Adrenal gland (tissue), 12 donors: Measurements from ENCODE around the gene PITRM1. TPM values are rescaled to one million over a fixed set of nuclear protein-coding genes. Genes with fewer than 3 reads are reported as not detected.

Experiments used
- DNase-seq, 7 donors: peaks; one replicate each; pipeline ENCODE4 v3.0.0-alpha.2; 2019 to 2020
- H3K27ac ChIP-seq, 5 donors: fragments of 200-600 bp; sonication (generic) in 4 of 5; 1 replicate in 3 of 5; 2 replicates in 2 of 5; pipeline versions ENCODE4 v1.5.1 to v1.8.0; 2016 to 2020; ENCODE audit warnings: mild to moderate bottlenecking in 1 of 5
- H3K27me3 ChIP-seq: fragments of 200-600 bp; 2 replicates; pipeline ENCODE4 v1.8.0; 2021
- H3K36me3 ChIP-seq, 2 donors: fragments of 200-600 bp; replicated peaks in 1 of 2; 1 replicate in 1 of 2; 2 replicates in 1 of 2; pipeline versions ENCODE4 v1.5.1 to v1.8.0; 2018 to 2022
- H3K4me1 ChIP-seq, 2 donors: fragments of 200-600 bp; replicated peaks in 1 of 2; 1 replicate in 1 of 2; 2 replicates in 1 of 2; pipeline versions ENCODE4 v1.5.1 to v1.8.0; 2018 to 2021
- H3K4me3 ChIP-seq, 4 donors: fragments of 200-600 bp; sonication (generic) in 3 of 4; one replicate each; pipeline ENCODE4 v1.5.1; 2016 to 2018
- H3K9me3 ChIP-seq, 3 donors: fragments of 200-600 bp; sonication (generic) in 1 of 3; replicated peaks in 1 of 3; 1 replicate in 2 of 3; 2 replicates in 1 of 3; pipeline versions ENCODE4 v1.5.1 to v1.8.0; 2016 to 2021
- POLR2A ChIP-seq, 2 donors: fragments of 450-650 bp; IDR thresholded peaks; one replicate each; pipeline ENCODE4 v1.6.1; 2017; ENCODE audit warnings: antibody characterized with exemption in 2 of 2, mild to moderate bottlenecking in 2 of 2, moderate library complexity in 1 of 2
- WGBS, 4 donors: extraction: QIAGEN DNeasy Blood & Tissue Kit in 2 of 4; methylation state at CpG; one replicate each; pipeline versions ENCODE4 v1.1.5 to v1.1.7; 2013 to 2017; 5-methylcytosine and 5-hydroxymethylcytosine counted together
- intact Hi-C, 2 donors: fragments of 100-400 bp; cut with DNase I; formaldehyde crosslinking; loops; one replicate each; pipeline versions ENCODE4 v1.14.1 to v1.15.0; 2022 to 2023
- polyA plus RNA-seq, 3 donors: library from polyadenylated mRNA; stranded (reverse); fragments of 200-250 nt in 2 of 3; fragments of 350-450 nt in 1 of 3; fragmentation: Illumina TruSeq in 1 of 3; extraction: RNeasy Lipid Tissue Mini Kit (QIAGEN cat#74804) in 1 of 3; gene quantifications; one replicate each; pipeline ENCODE4 v1.2.3, GENCODE V29; 2013 to 2014
- total RNA-seq, 9 donors: library from RNA; depleted of rRNA in 4 of 9; stranded (reverse); fragments of >200 nt in 4 of 9; fragments of 120-200 nt in 1 of 9; fragmentation: NEBNext Ultra II Directional in 1 of 9; extraction: Animal tissue kit (Norgen Biotek cat#: 25700) in 1 of 9; gene quantifications; one replicate each; pipeline versions ENCODE4 v1.1.0 to v1.2.4, GENCODE V29; 2013 to 2023
- TF ChIP-seq, protein P1 (sequence below), 6 experiments: fragments of 450-650 bp in 4 of 6; fragments of 200-600 bp in 2 of 6; sonication (generic) in 1 of 6; IDR thresholded peaks; 1 replicate in 5 of 6; 2 replicates in 1 of 6; pipeline versions ENCODE4 v1.5.1 to v1.8.0; 2016 to 2021; ENCODE audit warnings: antibody characterized with exemption in 6 of 6, mild to moderate bottlenecking in 2 of 6, moderate library complexity in 1 of 6
- donor health status: healthy with polysubstance abuse.
- donor health status: Bipolar disorder and iron deficiency.
- donor health status: DM: yes; HTN: yes; CAD: no.
- donor health status: DM: no; HTN: no; CAD: no.
- donor health status: DM: no; HTN: no; CAD: no.
- donor health status: DM: yes; HTN: yes; CAD: no.

PITRM1 gene
- total and polyA plus RNA-seq, 12 donors: 83.0 to 204 (median 102) TPM

DNA sequence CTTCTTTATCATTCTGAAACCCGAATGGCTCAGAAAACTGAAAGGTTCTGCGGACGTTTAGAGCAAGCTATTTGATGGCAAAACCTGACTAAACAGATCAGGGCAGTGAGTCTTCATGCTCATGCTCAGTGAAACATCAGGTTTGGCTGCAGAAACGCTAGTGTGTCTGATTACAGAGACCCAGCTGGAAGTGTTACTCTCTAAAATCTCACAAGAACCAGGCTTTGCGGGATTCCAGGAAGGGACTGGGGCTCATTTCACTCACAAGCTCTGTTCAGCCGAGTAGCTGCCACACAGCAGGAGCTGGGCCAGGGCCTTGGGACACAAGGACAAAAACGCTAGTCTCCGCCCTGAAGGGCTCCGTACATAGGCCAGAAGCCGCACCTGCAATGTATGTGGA, 2.9 kb downstream of the PITRM1 start:
- peak; percentile 40 to 61 (median 56) for DNase-seq
- WGBS, 4 donors: 50 to 59% (median 54%) methylated on average over 8 to 10 of the region's 10 CpGs
- intact Hi-C loops: loop anchor here in 1 of 2 donors (10.0 kb wide), 1 partner anchor 235 kb away; no protein-coding TSS in a partner anchor
- Histone ChIP-seq H3K36me3 (peaks cover 0 to 41% of the 10 kb centered on the region in 2 donors), H3K4me1 (peaks cover 10 to 32% of the 10 kb centered on the region in 2 donors), H3K4me3 (no peak overlapping the region), H3K27me3 (no peaks in the 10 kb centered on the region), H3K27ac (peak overlapping the region in 1 of 5 donors; percentile 52), H3K9me3 (no peaks in the 10 kb centered on the region)
- no peak for TF ChIP-seq POLR2A (IDR thresholded peaks at IDR 0.05)
- TF ChIP-seq, protein P1, sequence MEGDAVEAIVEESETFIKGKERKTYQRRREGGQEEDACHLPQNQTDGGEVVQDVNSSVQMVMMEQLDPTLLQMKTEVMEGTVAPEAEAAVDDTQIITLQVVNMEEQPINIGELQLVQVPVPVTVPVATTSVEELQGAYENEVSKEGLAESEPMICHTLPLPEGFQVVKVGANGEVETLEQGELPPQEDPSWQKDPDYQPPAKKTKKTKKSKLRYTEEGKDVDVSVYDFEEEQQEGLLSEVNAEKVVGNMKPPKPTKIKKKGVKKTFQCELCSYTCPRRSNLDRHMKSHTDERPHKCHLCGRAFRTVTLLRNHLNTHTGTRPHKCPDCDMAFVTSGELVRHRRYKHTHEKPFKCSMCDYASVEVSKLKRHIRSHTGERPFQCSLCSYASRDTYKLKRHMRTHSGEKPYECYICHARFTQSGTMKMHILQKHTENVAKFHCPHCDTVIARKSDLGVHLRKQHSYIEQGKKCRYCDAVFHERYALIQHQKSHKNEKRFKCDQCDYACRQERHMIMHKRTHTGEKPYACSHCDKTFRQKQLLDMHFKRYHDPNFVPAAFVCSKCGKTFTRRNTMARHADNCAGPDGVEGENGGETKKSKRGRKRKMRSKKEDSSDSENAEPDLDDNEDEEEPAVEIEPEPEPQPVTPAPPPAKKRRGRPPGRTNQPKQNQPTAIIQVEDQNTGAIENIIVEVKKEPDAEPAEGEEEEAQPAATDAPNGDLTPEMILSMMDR (IDR thresholded peaks at IDR 0.05): no peak

DNA sequence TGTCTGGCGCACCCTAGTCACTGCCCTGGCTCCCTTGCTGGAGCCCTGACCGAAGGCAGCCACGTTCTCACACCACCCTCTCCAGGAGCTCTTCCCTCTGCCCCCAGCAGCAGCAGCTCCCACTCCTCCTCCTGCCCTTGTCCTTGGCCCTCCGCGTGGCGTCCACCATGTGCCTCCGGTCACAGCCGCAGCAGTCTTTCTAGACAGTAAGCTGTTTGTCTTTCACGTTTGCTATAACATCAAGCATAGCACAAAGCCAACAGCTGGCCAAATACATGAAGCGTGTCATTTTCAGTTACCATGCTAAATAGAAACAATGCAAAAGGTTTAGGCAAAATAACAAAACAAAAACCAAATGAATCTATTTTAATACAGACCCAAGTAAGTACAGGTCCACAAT, 3.3 kb downstream of the PITRM1 start:
- Histone ChIP-seq H3K27ac (peak overlapping the region in 1 of 5 donors; percentile 52), H3K27me3 (no peaks in the 10 kb centered on the region), H3K36me3 (peaks cover 0 to 45% of the 10 kb centered on the region in 2 donors), H3K4me3 (no peak overlapping the region), H3K4me1 (peaks cover 10 to 32% of the 10 kb centered on the region in 2 donors), H3K9me3 (no peaks in the 10 kb centered on the region)
- TF ChIP-seq, protein P1 (IDR thresholded peaks at IDR 0.05): no peak
- intact Hi-C loops: no loop called here
- WGBS, 4 donors: 56 to 70% (median 63%) methylated on average over 10 of the region's 10 CpGs
- peak in 1 of 7 donors; percentile 28 for DNase-seq

DNA sequence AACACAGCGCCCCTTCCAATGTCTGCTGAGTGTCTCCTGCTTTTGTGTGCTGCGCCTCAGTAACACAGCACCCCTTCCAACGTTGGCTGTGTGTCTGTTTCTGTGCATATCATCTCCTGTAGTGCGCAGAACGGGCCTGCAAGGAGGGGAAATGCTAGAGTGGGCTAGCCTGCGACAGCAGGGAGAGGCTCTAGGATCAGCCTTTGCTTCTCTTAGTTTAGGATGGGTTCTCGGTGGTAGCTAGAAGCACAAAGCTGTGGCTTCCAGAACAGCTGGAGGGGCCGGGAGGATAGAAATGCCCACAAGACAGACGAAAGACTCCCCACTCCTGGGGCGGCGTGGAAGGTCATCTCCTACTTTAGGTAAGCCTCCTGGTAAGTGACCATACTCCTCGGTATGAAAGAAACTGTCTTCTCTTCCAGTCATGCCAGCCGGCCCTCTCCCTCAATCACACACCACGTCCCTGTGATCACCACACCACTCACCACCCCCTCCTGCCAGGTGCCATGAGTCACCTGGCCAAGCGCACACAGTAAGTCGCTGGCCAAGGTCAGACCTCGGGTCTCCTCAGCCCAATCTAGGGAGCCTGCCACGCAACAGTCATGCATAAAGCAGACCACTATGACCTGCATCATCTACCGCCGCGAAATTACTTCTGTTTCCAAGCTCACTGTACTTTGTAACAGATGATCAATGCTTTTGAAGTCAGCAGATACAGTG, 4.8 kb downstream of the PITRM1 start:
- TF ChIP-seq, protein P1 (IDR thresholded peaks at IDR 0.05): no peak
- no peak for TF ChIP-seq POLR2A (IDR thresholded peaks at IDR 0.05)
- intact Hi-C loops: no loop called here
- Histone ChIP-seq H3K27me3 (no peaks in the 10 kb centered on the region), H3K4me1 (peaks cover 10 to 32% of the 10 kb centered on the region in 2 donors), H3K4me3 (no peak overlapping the region), H3K36me3 (peaks cover 0 to 58% of the 10 kb centered on the region in 2 donors), H3K9me3 (no peaks in the 10 kb centered on the region), H3K27ac (no peak overlapping the region)
- 79 to 87% (median 83%) methylated on average over 19 to 21 of the region's 21 CpGs for WGBS, 4 donors
- DNase-seq: peak in 5 of 7 donors; percentile 25 to 62 (median 35)

- no peaks in the 10 kb centered on the region for H3K9me3 ChIP-seq
- H3K36me3 ChIP-seq: peaks cover 0 to 66% of the 10 kb centered on the region in 2 donors
- TF ChIP-seq, protein P1 (IDR thresholded peaks at IDR 0.05): no peak
- no peak for TF ChIP-seq POLR2A (IDR thresholded peaks at IDR 0.05)
- DNase-seq: no peak
- WGBS, 4 donors: 82 to 95% (median 94%) methylated on average over 10 of the region's 10 CpGs
- H3K4me1 ChIP-seq: peaks cover 9 to 30% of the 10 kb centered on the region in 2 donors
- no peak overlapping the region for H3K27ac ChIP-seq
- intact Hi-C loops: no loop called here
- no peak overlapping the region for H3K4me3 ChIP-seq
- no peaks in the 10 kb centered on the region for H3K27me3 ChIP-seq
Observed at GRCh38 chr10:3166496-3167290, 5.9 kb downstream of the PITRM1 start.
